A673 (cell line): ENCODE measurements around the gene PDS5A.

Experiments used
- EZH2 ChIP-seq: fragments of 200-600 bp; sonication (generic); IDR thresholded peaks from 2 replicates; pipeline ENCODE4 v1.6.1; 2017; ENCODE audit warnings: borderline replicate concordance, low read depth, mild to moderate bottlenecking, mixed read lengths, antibody characterized with exemption, low read length; ENCODE audit not compliant: poor library complexity, severe bottlenecking
- TF ChIP-seq, protein P1 (sequence below): fragments of 300-800, 200-600 bp; sonication (generic); conservative IDR thresholded peaks from 2 replicates; pipeline ENCODE4 v1.5.1; 2017; ENCODE audit warnings: low read depth, mild to moderate bottlenecking, antibody characterized with exemption, low read length, moderate library complexity, mixed read lengths

DNA sequence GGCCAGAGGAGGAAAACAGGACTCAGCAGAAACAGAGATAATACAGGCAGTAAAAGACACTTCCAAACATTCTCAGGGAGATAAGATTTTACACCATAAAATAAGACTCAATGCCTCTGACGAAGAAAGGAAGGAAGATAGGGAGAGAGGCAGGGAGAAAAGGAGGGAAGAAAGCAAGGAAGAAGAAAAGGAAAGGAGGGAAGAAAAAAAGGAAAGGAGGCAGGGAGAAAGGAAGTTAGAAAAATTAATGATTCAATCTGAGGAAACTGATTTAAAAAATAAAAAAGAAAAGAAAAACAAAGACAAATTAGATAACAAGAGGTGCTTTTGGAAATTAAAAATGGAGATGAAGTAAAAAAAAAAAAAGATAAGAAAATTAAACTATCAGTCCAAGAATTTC is 72.1 kb downstream of the PDS5A start:
- TF ChIP-seq, protein P1, sequence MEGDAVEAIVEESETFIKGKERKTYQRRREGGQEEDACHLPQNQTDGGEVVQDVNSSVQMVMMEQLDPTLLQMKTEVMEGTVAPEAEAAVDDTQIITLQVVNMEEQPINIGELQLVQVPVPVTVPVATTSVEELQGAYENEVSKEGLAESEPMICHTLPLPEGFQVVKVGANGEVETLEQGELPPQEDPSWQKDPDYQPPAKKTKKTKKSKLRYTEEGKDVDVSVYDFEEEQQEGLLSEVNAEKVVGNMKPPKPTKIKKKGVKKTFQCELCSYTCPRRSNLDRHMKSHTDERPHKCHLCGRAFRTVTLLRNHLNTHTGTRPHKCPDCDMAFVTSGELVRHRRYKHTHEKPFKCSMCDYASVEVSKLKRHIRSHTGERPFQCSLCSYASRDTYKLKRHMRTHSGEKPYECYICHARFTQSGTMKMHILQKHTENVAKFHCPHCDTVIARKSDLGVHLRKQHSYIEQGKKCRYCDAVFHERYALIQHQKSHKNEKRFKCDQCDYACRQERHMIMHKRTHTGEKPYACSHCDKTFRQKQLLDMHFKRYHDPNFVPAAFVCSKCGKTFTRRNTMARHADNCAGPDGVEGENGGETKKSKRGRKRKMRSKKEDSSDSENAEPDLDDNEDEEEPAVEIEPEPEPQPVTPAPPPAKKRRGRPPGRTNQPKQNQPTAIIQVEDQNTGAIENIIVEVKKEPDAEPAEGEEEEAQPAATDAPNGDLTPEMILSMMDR: no peak
- no peak for TF ChIP-seq EZH2
